GM21786 (cell line): Measurements from ENCODE around the gene MRGPRF.
"Not testable (repeated sequence)": the region's sequence is repeated elsewhere in the genome, so short reads cannot be mapped to it uniquely, and the experiment has no call there.

Experiments
- ATAC-seq: cut with Tn5 transposase; IDR thresholded peaks from one replicate; pipeline ENCODE4 v1.9.1; 2021; ENCODE audit not compliant: unreplicated experiment

Gene MRGPRF

DNA sequence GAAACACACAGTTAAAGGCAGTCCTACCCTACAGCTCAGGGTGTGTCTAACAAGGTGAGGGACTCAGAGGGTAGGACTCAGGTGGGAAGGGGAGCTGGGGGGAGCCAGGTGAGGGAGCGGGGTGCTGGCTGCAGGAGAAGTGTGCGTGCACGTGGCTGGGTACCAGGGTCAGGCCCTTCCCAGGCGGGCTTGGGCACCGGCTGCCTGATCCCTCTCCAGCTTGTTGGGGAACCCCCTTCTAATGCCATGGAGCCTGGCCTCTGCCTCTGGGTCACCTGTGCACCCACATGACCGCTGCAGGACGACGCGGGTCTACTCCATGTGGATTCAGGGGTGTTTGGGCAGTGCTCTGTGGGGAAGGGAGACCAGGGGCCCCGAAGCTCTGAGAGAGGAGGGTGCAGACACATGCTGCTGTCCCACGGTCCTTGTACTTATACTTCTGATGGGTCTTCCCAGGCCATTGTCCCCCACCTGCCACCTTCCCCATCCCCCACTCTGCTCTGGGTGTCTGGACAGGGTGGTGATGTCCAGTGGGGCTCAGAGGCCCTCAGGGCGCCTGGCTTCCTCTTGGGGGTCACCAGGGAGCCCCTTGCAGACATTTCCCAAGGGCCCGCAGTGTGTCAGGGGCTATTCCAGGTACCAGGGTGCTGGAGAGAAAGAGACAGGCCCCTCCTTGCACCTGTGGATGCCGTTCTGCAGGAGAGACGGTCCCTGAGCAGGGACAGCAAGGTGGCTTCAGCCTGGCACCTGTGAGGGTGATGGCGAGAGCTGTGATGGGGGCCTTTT lies 21.9 kb downstream of the MRGPRF start:
- no peak for ATAC-seq

DNA sequence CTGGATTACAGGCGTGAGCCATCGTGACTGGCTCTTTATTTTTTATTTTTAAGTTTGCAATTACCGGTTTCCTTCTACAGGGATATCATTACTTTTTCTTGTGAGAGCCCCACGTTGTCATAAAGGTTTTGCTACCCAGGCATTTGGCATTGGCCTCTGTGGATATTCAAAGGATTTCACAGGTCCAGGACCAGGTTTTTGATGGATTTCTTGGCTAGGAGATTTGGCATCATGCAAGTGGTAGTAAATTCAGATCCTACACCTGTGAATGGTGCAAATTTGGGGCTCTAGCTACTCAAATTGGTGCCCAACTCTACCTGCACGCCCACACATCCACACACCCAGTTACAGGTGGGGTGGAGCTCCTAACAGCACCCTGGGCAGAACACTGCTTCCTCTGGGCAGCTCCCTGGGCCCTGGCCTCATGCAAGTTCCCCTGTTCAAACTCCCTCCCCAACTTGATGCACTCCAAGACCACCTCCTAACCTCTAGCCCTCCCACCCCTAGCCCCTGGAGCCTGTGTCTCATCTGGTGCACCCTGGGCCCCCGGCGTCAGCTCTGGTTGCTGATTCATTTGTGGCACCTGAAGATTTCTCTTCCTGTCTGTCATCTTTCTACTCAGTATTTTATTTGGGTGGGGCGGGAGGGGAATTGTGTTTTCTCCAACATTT lies 23.0 kb downstream of the MRGPRF start:
- no peak for ATAC-seq

DNA sequence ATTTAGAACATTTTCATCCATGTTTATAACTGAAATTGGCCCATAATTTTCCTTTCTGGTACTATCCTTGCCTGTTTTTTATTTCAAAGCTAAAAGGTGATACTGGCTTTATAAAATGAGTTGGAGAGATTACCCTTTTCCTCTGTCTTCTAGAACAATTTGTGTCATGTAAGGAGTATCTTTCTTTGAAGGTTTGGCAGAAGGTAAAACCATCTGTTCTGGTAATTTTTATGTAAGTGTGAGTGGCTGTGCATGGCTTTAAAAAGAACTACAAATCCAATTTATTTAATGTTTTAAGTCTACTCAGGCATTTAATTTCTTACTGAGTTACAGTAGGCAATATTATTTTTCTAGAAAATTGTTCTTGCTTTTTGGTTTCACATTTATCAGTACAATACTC lies 24.6 kb downstream of the MRGPRF start:
- no peak for ATAC-seq

DNA sequence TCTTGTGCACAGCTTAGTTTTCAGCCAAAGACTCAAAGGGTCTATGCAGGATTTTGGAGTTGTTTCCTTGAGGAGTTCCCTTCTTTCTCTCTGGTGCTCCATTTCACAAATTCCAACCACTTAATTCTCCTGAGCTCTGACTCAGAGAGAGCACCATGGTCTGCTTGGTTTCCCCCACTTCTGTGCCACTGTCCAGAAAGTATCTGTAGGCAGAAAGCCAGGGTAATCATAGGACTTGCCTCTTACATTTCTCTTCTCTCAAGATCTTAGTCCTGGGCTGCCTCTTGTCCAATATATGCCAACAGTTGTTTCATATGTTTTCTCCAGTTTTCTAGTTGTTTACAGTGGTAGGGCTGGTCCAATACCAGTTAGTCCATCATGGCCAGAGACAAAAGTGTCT lies 25.8 kb downstream of the MRGPRF start:
- ATAC-seq, result no peak

DNA sequence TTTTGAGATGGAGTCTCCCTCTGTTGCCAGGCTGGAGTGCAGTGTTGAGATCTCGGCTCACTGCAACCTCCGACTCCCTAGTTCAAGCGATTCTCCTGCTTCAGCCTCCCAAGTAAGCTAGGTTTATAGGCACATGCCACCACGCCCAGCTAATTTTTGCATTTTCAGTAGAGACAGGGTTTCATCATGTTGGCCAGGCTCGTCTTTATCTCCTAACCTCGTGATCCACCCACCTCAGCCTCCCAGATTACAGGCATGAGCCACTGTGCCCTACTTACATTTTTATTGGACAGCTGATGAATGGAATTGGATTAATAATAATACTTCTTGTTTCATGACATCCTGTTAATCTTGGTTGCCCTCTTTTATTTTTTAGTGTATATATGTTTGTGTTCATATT lies 29.2 kb downstream of the MRGPRF start:
- no peak for ATAC-seq

DNA sequence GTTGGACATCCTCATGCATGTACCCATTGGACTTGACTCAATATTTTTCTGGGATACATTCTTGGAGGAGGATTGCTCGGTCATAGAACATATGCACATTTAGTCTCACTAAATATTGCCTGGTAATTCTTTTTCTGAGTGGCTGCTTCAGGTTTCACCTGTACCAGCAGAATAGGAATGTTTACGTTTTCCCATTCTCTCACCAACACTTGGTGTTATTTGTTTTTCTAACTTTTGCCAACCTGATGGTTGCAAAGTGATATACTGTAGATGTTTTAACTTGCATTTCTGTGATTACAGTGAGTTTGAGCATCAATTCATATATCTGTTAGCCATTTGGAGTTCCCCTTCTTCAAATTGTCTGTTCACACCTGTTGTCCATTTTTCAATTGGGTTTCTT lies 30.9 kb downstream of the MRGPRF start:
- no peak for ATAC-seq

DNA sequence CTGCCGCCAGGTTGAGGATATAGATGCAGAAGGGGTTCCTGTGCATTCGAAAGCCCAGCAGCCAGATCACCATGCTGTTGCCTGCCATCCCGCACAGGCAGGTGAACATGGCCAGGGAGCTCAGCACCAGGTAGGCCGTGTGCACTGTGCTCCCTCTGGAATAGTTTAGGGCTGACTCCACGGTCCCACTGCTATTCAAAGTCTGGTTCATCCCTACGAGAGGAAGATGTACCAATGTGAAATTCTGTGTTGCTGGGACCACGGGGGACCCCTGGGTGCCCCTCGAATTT lies 32.3 kb downstream of the MRGPRF start, which contains the start of gene MRGPRD:
Gene MRGPRD (minus strand): TSS at position 211 of the 290 bp plus-strand sequence. CDS start 0 bp downstream, at position 211.
- no peak for ATAC-seq

DNA sequence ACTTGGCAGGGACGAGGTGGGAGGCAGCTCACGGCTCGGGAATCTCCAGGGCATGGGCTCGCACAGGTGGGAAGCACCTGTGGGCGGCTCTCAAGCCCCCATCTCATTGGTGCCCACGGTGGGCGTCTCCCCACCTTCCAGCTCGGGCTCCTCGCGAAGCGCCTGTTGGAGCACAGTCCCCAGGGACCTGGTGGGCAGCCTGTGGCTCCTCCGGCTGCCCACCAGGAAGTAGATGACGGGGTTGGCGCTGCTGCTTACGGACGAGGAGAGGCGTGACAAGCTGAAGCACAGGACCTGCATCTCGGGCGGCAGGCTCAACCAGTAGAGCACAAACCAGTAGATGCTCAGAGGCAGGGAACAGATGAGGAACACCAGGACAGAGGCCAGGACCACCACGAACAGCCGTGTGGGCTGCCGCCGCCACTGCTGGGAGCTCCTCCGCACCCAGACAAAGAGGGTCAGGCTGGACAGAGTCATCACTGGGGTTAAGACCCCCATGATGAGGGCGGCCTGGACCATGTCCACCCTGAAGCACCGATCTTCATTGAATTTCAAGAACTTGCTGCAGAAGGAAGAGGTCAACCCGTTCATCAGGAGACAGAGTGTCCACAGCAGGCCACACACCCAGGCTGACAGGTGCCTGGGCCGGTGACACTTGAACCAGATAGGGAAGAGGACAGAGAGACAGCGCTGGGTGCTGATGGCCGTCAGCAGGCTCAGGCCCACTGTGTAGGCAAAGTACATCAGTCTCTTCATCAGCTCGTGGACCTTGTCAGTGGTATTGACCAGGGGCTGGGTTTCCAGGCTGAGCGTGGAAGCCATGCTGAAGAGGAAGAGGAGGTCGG lies 32.9 kb downstream of the MRGPRF start:
- ATAC-seq, result no peak

DNA sequence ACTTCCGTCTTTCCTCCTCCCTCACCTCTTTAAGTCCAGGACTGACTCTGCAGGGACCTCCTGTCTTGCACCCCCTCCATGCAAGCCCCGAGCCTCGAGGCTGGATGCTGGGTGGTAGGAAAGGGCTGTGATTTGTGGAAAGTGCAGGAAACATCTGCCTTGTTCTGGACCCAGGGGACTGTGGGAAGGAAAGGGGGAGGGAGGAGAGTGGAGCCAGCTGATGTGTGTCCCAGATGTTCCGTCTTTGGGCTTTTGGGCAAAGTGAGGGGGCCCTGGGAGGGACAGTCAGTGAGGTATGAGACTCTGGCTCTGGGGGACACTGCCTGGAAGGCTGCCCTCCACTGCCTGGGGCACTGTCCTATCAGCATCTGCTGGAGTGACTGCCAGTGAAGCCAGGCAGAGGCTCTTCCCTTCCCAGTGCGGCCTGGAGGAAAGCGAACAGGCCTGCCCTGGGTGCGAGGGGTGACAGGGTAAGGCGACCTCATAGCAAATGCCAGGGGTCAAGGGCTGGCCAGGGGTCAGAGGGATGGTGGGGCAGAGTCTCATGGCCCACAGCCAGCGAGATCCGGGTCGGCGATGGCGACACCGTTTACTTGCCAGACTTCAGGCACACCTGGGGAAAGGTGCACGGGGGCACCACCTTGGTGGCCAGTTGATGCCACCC lies 34.0 kb downstream of the MRGPRF start:
- ATAC-seq, result no peak

DNA sequence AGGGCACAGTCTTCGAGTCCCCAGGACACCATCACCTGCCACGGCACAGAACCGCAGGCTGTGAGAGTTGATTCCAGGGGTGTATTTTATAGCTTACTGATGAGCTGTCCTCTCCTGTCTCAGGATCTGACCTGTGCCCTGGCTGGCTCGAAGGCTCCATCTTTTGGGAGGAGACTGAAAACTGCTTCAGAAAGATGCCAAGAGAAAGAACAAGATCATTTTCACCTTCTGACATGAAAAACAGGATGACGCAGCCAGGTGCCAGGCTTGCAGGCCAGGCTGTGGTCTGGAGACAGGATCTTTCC lies 34.5 kb downstream of the MRGPRF start:
- no peak for ATAC-seq

DNA sequence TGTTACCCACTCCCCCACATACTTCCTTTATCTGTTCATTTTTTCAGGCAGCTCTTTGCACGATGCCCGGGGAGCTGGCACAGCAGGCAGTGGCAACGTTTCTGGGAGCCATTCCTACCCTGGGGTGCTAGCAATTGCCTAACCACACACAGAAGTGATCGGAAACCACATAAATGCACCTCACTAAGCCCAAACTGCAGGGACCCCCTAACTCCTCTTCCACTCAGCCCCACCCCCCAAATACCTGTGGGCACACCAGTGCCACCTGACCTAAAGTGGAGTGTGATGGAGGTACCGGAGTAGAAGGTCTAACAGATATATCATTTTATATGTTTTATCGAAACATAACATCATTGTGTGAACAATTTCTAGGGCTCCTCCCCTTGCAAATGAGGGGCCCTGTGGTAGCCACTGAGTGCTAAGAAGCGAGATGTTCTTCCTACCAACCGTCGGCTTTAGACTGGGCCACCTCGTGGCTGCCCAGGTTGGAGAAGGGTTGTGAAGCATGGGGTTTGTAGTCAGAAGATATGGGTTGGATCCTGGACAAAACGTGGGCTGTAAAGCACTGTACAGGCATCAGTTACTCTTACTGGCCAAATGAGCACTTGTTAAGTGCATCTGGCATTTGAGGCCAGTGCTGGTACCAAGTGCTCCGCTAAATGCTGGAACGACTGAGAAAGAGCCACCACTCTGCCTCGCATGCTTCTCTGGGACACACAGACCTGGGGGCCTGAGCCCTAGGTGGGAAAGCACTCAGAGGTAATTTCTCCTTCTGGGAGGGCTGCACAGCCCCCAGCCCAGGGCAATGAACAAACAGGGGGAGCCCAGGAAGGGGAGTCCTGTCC lies 35.0 kb downstream of the MRGPRF start:
- ATAC-seq, result no peak

DNA sequence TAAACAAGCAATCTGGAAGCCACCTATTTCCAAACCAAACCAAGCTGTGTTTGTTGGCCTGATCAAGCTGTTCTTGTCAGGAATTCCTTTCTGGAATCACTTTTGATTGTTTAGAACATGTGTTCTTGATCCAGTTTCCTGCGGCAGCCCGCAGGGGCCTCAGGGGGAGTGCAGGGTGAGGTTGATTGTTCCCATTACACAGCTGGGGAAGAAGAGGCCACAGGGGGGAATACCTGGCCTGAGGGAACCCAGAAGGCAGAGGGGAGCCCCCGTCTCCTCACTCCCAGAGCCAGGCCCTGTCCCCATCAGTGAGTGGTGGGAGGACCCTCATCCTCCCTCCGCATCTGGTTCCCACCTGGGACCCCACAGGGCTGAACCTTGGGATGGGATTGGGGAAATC lies 36.5 kb downstream of the MRGPRF start:
- ATAC-seq, result no peak

DNA sequence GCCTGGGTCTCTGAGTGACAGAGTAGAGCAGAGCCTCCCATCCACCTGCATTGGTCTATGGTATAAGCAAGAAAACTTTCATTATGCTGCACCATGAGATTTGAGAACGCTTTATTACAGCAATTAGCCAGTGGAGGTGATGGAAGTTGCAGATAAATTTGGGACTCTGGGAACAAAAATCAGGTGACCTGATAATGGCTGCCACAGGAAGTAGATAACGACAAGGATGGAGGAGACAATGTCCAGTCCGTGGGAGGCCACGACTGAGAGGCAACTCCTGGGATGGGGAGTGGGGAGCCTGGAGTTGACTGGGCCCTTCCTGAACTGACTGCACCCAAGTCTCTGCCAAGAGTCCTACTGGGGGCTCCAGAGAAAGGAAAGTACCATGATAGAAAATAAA lies 37.0 kb downstream of the MRGPRF start:
- no peak for ATAC-seq

DNA sequence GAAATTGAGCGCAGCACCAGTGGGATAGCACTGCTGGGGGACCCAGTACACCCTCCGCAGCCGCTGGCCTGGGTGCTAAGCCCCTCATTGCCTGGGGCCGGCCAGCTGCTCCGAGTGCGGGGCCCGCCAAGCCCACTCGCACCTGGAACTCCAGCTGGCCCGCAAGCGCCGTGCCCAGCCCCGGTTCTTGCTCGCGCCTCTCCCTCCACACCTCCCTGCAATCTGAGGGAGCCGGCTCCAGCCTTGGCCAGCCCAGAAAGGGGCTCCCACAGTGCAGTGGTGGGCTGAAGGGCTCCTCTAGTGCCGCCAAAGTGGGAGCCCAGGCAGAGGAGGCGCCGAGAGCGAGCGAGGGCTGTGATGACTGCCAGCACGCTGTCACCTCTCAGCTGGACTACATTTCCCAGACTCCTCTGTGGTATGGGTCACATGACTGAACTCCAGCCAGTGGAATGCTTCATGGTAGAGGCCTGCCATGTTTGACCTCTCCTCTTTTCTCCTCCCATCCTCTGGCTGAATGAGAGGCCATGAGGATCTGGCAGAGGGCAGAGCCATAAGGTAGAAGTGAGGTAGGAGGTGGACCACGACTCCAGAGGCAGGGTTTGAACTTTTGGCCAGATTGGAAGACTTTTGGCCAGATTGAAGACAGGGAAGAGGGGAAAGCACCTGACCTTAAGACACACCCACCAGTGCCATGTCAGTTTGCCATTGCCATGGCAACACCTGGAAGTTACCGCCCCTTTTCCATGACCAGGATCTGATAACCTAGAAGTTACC lies 38.4 kb downstream of the MRGPRF start:
- no peak for ATAC-seq

DNA sequence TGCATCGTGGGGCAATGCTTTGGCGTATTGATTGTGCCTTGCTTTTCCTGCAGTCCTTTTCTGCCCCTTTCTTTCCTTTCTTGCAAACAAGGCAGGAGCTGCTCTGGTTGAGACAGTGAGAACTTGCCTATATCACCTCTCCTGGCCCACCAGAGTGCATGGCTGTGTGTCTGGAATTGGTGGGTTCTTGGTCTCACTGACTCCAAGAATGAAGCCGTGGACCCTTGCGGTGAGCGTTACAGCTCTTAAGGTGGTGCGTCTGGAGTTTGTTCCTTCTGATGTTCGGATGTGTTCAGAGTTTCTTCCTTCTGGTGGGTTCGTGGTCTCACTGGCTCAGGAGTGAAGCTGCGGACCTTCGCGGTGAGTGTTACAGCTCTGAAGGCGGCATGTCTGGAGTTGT lies 39.3 kb downstream of the MRGPRF start:
- ATAC-seq, result not testable (repeated sequence)

DNA sequence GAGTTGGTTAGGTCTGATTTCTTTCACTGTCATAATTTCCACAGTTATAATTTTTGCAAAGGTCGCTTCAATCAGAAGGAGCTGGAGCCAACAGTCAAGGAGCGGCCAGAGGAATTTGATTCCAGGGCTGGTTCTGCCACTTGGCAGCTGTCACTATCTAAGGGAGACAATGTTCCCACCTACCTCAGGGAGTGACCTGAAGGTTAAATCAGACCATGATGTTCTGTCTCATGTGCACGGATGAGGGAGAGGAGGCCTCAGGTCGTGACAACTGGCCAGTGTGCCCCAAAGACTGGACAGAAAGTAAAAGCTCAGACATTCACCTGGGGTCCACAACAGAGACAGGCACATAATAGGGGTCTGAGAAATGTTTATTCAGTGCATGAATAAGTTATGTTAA lies 39.8 kb downstream of the MRGPRF start:
- no peak for ATAC-seq

DNA sequence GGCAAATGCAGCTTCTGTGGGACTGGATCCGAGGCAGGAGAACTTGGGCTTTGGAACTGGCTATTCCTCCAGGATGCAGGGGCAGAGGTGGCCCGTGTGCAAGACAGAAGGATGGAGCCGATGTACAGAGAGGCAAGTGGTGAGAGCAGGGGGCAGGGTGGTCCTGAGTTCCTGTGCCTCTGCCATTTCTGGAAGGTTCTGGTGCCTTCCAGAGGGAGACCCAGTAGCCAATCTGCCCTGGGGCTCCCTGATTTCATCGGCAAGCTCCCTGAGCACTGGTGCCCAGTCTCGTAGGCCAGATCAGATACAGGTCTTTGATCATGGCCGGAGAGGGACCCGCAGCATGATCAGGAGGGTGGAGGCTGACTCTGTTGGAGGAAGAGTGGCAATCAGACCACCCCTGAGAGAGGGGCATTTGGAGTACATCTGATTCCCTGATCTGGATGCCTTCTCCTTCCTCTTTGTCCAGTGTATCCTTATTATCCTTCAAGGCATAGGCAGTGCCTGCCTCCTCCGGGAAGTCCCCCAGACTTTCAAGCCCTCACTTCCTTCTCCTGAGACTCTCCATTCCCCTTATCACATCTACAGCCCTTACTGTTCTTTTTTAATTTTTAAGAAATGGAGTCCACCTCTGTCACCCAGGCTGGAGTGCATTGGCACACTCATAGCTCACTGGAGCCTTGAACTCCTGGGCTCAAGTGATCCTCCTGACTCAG lies 42.0 kb downstream of the MRGPRF start:
- ATAC-seq, result no peak

DNA sequence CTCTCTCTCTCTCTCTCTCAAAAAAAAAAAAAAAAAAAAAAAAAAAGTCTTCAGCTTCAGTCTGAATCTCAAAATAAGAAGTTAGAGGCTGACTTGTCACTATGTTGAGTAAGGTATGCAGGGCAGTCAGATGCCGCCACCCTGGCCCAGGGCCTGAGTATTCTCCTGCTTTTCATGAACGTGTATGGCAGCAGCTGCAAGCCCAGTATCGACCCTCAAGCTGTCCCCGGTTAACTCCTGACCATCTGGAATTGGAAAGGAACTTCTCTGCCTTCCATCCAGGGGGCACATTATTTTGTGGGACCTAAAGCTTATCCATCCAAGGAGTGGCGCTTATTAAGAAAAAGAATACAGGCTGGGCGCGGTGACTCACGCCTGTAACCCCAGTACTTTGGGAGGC lies 43.7 kb downstream of the MRGPRF start:
- ATAC-seq, result no peak
